ENCODE results near the gene RALGPS1.

The RALGPS1 gene

GRCh38 chr9:126982215-126983002 is 67.8 kb downstream of the RALGPS1 start:
- H3K4me3 ChIP-seq: no peak overlapping the region
- no peaks in the 10 kb centered on the region for H3K36me3 ChIP-seq
- H3K27ac ChIP-seq: no peak overlapping the region
- H4K20me1 ChIP-seq: peaks cover 73% of the 10 kb centered on the region
- H3K27me3 ChIP-seq: peaks cover 33% of the 10 kb centered on the region
- H3K4me2 ChIP-seq: no peak overlapping the region
- peaks cover 19% of the 10 kb centered on the region for H3K4me1 ChIP-seq
- peaks cover 11% of the 10 kb centered on the region; the same call in 1 of the 2 replicates for H3K9me3 ChIP-seq
- no peak for TF ChIP-seq Cebpa-rat (IDR thresholded peaks at IDR 0.05)
- no peak overlapping the region for H3K9ac ChIP-seq

GRCh38 chr9:126983767-126984166 is 69.2 kb downstream of the RALGPS1 start:
- H4K20me1 ChIP-seq: peaks cover 87% of the 10 kb centered on the region
- no peak for TF ChIP-seq Cebpa-rat (IDR thresholded peaks at IDR 0.05)
- H3K36me3 ChIP-seq: no peaks in the 10 kb centered on the region
- H3K4me2 ChIP-seq: no peak overlapping the region
- H3K9me3 ChIP-seq: peaks cover 11% of the 10 kb centered on the region; the same call in 1 of the 2 replicates
- no peak overlapping the region for H3K9ac ChIP-seq
- no peak overlapping the region for H3K27ac ChIP-seq
- peaks cover 47% of the 10 kb centered on the region for H3K27me3 ChIP-seq
- peaks cover 19% of the 10 kb centered on the region for H3K4me1 ChIP-seq
- H3K4me3 ChIP-seq: no peak overlapping the region

GRCh38 chr9:126984969-126985368 is 70.4 kb downstream of the RALGPS1 start:
- no peak overlapping the region for H3K27ac ChIP-seq
- H3K9me3 ChIP-seq: peaks cover 11% of the 10 kb centered on the region; the same call in 1 of the 2 replicates
- H3K9ac ChIP-seq: no peak overlapping the region
- H3K4me2 ChIP-seq: no peak overlapping the region
- TF ChIP-seq Cebpa-rat (IDR thresholded peaks at IDR 0.05): no peak
- no peaks in the 10 kb centered on the region; the same call in 1 of the 2 replicates for H3K36me3 ChIP-seq
- H3K27me3 ChIP-seq: peaks cover 59% of the 10 kb centered on the region
- peaks cover 19% of the 10 kb centered on the region for H3K4me1 ChIP-seq
- no peak overlapping the region for H3K4me3 ChIP-seq
- H4K20me1 ChIP-seq: peaks cover 89% of the 10 kb centered on the region

DNA sequence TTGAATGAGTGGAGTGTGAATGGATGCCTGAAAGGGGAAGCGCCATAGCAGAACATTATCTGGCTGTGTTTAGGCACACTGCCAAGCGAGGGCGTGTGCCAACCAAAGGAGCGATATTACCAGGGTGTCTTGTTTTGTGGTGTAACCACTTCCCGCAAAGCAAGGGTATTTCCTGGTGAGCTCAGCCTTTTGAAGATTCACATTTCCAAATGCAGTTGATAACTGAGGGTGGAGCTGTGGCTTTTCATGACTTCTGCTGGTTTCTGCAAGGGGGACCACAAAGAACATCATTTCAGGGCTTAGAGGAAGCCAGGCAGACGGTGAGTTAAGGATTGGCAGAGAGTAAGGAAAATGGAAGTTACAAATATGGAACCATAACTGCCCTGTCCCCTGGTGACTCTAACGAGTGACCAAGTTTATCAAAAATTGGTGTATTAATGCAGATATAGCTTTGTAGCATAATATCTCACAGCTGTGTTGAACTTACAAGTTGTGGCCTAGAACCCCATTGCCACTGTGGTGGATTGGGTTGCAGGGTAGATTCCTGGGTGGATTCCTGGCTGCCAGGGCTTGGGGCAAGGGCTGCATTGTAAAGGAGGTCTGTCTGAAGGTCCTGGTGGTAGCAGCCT is 71.4 kb downstream of the RALGPS1 start:
- Histone ChIP-seq H3K9me3 (peaks cover 11% of the 10 kb centered on the region; the same call in 1 of the 2 replicates), H3K9ac (no peak overlapping the region), H4K20me1 (peaks cover 94% of the 10 kb centered on the region), H3K4me3 (no peak overlapping the region), H3K36me3 (no peaks in the 10 kb centered on the region; the same call in 1 of the 2 replicates), H3K4me1 (peaks cover 19% of the 10 kb centered on the region), H3K4me2 (peak overlapping the region; percentile 67), H3K27ac (no peak overlapping the region), H3K27me3 (peaks cover 64% of the 10 kb centered on the region)
- peak; percentile 51; the same call in 1 of the 2 replicates for TF ChIP-seq Cebpa-rat (IDR thresholded peaks at IDR 0.05)

- peaks cover 19% of the 10 kb centered on the region for H3K4me1 ChIP-seq
- peak overlapping the region; percentile 67 for H3K4me2 ChIP-seq
- no peak overlapping the region for H3K9ac ChIP-seq
- H3K4me3 ChIP-seq: no peak overlapping the region
- H3K27me3 ChIP-seq: peaks cover 64% of the 10 kb centered on the region
- no peak overlapping the region for H3K27ac ChIP-seq
- TF ChIP-seq Cebpa-rat (IDR thresholded peaks at IDR 0.05): no peak
- peaks cover 7% of the 10 kb centered on the region; the same call in 1 of the 2 replicates for H3K9me3 ChIP-seq
- H4K20me1 ChIP-seq: peaks cover 88% of the 10 kb centered on the region
- no peaks in the 10 kb centered on the region; the same call in 1 of the 2 replicates for H3K36me3 ChIP-seq
Observed at GRCh38 chr9:126986506-126986951, 71.9 kb downstream of the RALGPS1 start.

GRCh38 chr9:126988857-126989256 is 74.3 kb downstream of the RALGPS1 start:
- no peak overlapping the region for H3K9ac ChIP-seq
- H3K4me2 ChIP-seq: no peak overlapping the region
- TF ChIP-seq Cebpa-rat (IDR thresholded peaks at IDR 0.05): no peak
- H3K4me1 ChIP-seq: peaks cover 19% of the 10 kb centered on the region
- no peak overlapping the region for H3K4me3 ChIP-seq
- H3K27ac ChIP-seq: no peak overlapping the region
- peaks cover 18% of the 10 kb centered on the region for H3K9me3 ChIP-seq
- H3K36me3 ChIP-seq: no peaks in the 10 kb centered on the region; the same call in 1 of the 2 replicates
- H3K27me3 ChIP-seq: peaks cover 55% of the 10 kb centered on the region
- peaks cover 67% of the 10 kb centered on the region for H4K20me1 ChIP-seq

DNA sequence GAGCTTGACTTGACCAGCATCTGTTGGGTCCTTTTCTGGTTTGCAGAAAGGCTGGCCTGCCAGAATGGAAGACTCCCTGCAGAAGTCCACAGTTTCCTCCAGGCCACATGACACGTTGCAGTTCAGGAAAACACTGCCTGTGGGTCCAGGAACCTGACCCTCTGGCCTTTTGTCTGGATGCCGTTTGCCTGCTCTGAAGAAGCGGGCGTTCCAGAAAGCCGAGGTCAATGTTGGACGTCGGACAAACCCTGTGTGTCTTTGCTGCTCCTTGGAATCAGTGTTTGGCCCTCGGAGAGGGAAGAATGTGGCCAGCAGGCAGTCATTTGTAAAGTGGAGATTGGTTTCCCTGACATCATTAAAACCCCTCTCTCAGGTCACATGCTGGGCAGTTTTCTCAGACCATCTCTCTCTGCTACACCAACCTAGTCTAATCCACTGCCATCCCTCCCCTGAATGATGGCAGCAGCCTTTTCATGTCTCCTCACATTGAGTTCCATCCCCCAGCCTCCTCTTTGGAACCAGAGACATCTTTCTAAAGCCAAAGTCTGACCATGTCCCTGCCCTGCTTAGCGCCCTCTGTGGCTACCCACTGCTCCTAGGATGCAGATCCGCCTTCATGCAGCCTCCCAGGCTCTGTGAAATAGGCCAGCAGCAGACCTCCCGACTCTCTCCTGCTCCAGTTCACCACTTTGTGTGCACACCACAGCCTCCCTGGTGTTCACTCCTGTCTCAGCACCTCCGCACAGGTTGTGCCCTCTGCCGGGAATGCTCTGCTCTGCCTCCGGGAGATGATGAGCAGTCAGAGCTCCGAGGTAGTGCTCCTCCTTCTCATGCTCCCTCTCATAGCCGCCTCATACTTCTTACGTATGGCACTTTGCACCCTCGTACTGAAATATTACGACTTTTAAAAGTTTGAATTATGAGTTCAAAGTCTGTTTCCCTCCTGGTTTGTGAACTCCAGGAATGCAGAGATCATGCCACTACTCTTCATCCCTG is 75.6 kb downstream of the RALGPS1 start:
- Histone ChIP-seq H3K9me3 (peaks cover 18% of the 10 kb centered on the region), H3K4me2 (no peak overlapping the region), H3K9ac (no peak overlapping the region), H3K4me1 (peaks cover 19% of the 10 kb centered on the region), H3K27me3 (peaks cover 42% of the 10 kb centered on the region), H4K20me1 (peaks cover 54% of the 10 kb centered on the region), H3K36me3 (no peaks in the 10 kb centered on the region; the same call in 1 of the 2 replicates), H3K4me3 (no peak overlapping the region), H3K27ac (no peak overlapping the region)
- no peak for TF ChIP-seq Cebpa-rat (IDR thresholded peaks at IDR 0.05)

- peaks cover 41% of the 10 kb centered on the region for H3K27me3 ChIP-seq
- no peaks in the 10 kb centered on the region; the same call in 1 of the 2 replicates for H3K36me3 ChIP-seq
- H3K9me3 ChIP-seq: peaks cover 18% of the 10 kb centered on the region
- H3K4me1 ChIP-seq: peaks cover 11% of the 10 kb centered on the region
- H3K4me3 ChIP-seq: no peak overlapping the region
- no peak overlapping the region for H3K4me2 ChIP-seq
- H3K27ac ChIP-seq: no peak overlapping the region
- H4K20me1 ChIP-seq: peaks cover 44% of the 10 kb centered on the region
- H3K9ac ChIP-seq: no peak overlapping the region
- TF ChIP-seq Cebpa-rat (IDR thresholded peaks at IDR 0.05): no peak
Observed at GRCh38 chr9:126991183-126991582, 76.6 kb downstream of the RALGPS1 start.

DNA sequence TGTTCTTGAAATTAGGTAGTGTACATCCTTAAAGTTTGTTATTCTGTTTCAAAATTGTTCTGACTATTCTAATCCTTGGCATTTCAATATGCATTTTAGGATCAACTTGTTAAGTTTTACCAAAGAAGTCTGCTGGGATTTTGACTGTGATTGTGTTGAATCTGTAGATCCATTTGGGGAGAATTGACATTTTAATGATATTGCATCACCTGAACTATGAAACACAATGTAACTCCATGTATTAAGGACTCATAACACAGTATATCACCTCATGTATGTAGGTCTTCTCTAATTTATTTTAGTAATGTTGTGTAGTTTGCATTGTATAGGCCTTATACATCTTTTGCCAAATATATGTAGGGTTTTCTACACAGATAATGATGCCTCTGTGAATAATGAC is 77.8 kb downstream of the RALGPS1 start:
- Histone ChIP-seq H3K27ac (no peak overlapping the region), H3K9me3 (peaks cover 18% of the 10 kb centered on the region), H3K9ac (no peak overlapping the region), H4K20me1 (peaks cover 32% of the 10 kb centered on the region), H3K4me2 (no peak overlapping the region), H3K4me1 (no peaks in the 10 kb centered on the region), H3K4me3 (no peak overlapping the region), H3K27me3 (peaks cover 30% of the 10 kb centered on the region), H3K36me3 (no peaks in the 10 kb centered on the region; the same call in 1 of the 2 replicates)
- TF ChIP-seq Cebpa-rat (IDR thresholded peaks at IDR 0.05): no peak
